Neural cell (in vitro differentiated cells): ENCODE measurements around the gene DTHD1.

Source experiments
- CTCF ChIP-seq: fragments of 450-650 bp; IDR thresholded peaks from 2 replicates; pipeline ENCODE4 v1.5.1; 2014; ENCODE audit warnings: antibody characterized with exemption, mild to moderate bottlenecking, moderate library complexity; ENCODE audit not compliant: poor library complexity, severe bottlenecking
- EP300 ChIP-seq: fragments of 450-650 bp; conservative IDR thresholded peaks from 2 replicates; pipeline ENCODE4 v1.6.1; 2014; ENCODE audit warnings: antibody characterized with exemption, mild to moderate bottlenecking, moderate library complexity; ENCODE audit not compliant: poor library complexity, severe bottlenecking
- EZH2 ChIP-seq: fragments of 200-600, 300-800 bp; shearing (Covaris generic), sonication (generic); IDR thresholded peaks from 2 replicates; pipeline ENCODE4 v1.6.1; 2014; ENCODE audit warnings: antibody characterized with exemption, low read length, borderline replicate concordance, mild to moderate bottlenecking; ENCODE audit not compliant: insufficient read depth, poor library complexity, severe bottlenecking
- POLR2AphosphoS5 ChIP-seq: IDR thresholded peaks from 2 replicates; pipeline ENCODE4 v1.6.1; 2012
- RAD21 ChIP-seq: fragments of 450-650 bp; conservative IDR thresholded peaks from 2 replicates; pipeline ENCODE4 v1.6.1; 2014; ENCODE audit warnings: antibody characterized with exemption, mild to moderate bottlenecking, moderate library complexity
- REST ChIP-seq: IDR thresholded peaks from 2 replicates; pipeline ENCODE4 v1.6.1; 2012; ENCODE audit warnings: borderline replicate concordance
- SMC3 ChIP-seq: fragments of 450-650 bp; conservative IDR thresholded peaks from 2 replicates; pipeline ENCODE4 v1.6.1; 2014; ENCODE audit warnings: antibody characterized with exemption, mild to moderate bottlenecking, moderate library complexity; ENCODE audit not compliant: poor library complexity
- TAF1 ChIP-seq: IDR thresholded peaks from 2 replicates; pipeline ENCODE4 v1.6.1; 2012; ENCODE audit warnings: low read depth

GRCh38 chr4:36388710-36389109 lies 107.3 kb downstream of the DTHD1 start:
- no peak for TF ChIP-seq CTCF
- TF ChIP-seq SMC3, result no peak
- TF ChIP-seq EP300, result no peak
- TF ChIP-seq EZH2, result no peak
- no peak for TF ChIP-seq POLR2AphosphoS5
- TF ChIP-seq REST, result no peak
- TF ChIP-seq RAD21, result no peak
- no peak for TF ChIP-seq TAF1
